Erythroblast (primary cell): ENCODE results near the gene ZEB1.
"Not testable (repeated sequence)": the region's sequence is repeated elsewhere in the genome, so short reads cannot be mapped to it uniquely, and the experiment has no call there.

Source experiments
- DNase-seq, 2 experiments: peaks; one replicate each; lab custom pipeline; 2025; lab: John Stamatoyannopoulos, UW
- GATA1 ChIP-seq: IDR thresholded peaks from 2 replicates; pipeline ENCODE4 v1.6.1; 2011; ENCODE audit warnings: low read depth, mild to moderate bottlenecking, control low read depth, low read length, moderate library complexity
- POLR2A ChIP-seq: IDR thresholded peaks from 2 replicates; pipeline ENCODE4 v1.6.1; 2011; ENCODE audit warnings: mild to moderate bottlenecking, low read length

ZEB1 gene

GRCh38 chr10:31536302-31536701, 217.3 kb downstream of the ZEB1 start:
- DNase-seq = no peak
- no peak for TF ChIP-seq GATA1
- TF ChIP-seq POLR2A = no peak

- TF ChIP-seq GATA1 (no peak), POLR2A (no peak)
- no peak for DNase-seq
These were observed 230.9 kb downstream of the ZEB1 start for GRCh38 chr10:31549896-31550295.

- no peak for DNase-seq
- no peak for TF ChIP-seq POLR2A
- no peak for TF ChIP-seq GATA1
These were observed 235.5 kb downstream of the ZEB1 start for GRCh38 chr10:31554556-31554955.

- no peak for TF ChIP-seq POLR2A
- TF ChIP-seq GATA1 = no peak
- DNase-seq = no peak
These were observed 238.8 kb downstream of the ZEB1 start for GRCh38 chr10:31557854-31558253.

- DNase-seq = not testable (repeated sequence)
These were observed 249.3 kb downstream of the ZEB1 start for GRCh38 chr10:31568252-31568861.

- no peak for DNase-seq
- TF ChIP-seq POLR2A = no peak
- TF ChIP-seq GATA1 = no peak
These were observed 255.6 kb downstream of the ZEB1 start for GRCh38 chr10:31574577-31574976.

- TF ChIP-seq GATA1 (no peak), POLR2A (no peak)
- DNase-seq = no peak
These were observed 259.3 kb downstream of the ZEB1 start for GRCh38 chr10:31578181-31578852.

- TF ChIP-seq GATA1 (no peak), POLR2A (no peak)
- no peak for DNase-seq
These were observed 259.9 kb downstream of the ZEB1 start for GRCh38 chr10:31578951-31579350.
